K562 (cell line): ENCODE measurements around the gene PRM2. TPM values are rescaled to one million over a fixed set of nuclear protein-coding genes. Genes with fewer than 3 reads are reported as not detected.
A peak's percentile ranks its signal among the peaks of the same experiment; 100 is the strongest.

Experiments used
- ATAC-seq: fragments of 200-7000 bp; cut with Tn5 transposase; 3 replicates; pipeline ENCODE4 v1.9.1; 2020; ENCODE audit warnings: moderate library complexity
- BruUV-seq: library from RNA; stranded (reverse); fragments of 400-500 nt; replicated peaks from 2 replicates; lab custom pipeline; 2021; lab: Mats Ljungman, UMichigan
- CTCF ChIA-PET: fragments of 300-600 bp; formaldehyde crosslinking; extraction: SDS; loops from one replicate; lab custom pipeline; 2021; ENCODE audit warnings: low intra/inter-chr PET ratio; lab: Yijun Ruan, JAX
- POLR2A ChIA-PET: fragments of 300-600, 350-650 bp; sonication (Branson Sonifier 250); formaldehyde crosslinking; extraction: SDS; loops from one replicate; lab custom pipeline; 2021; ENCODE audit warnings: antibody characterized with exemption, inconsistent platforms; lab: Yijun Ruan, JAX
- DNase-seq, 4 experiments: peaks; one replicate each; pipeline versions ENCODE4 v3.0.0 to v3.0.0-alpha.2; 2011 to 2018; ENCODE audit warnings: low spot score in 3 of 4, mixed read lengths in 3 of 4; ENCODE audit errors: extremely low read depth in 1 of 4
- FAIRE-seq: peaks from 2 replicates; lab custom pipeline; 2011; peaks lifted over from hg19 to GRCh38; lab: Jason Lieb, UNC
- H2AFZ ChIP-seq: 2 replicates; pipeline ENCODE4 v1.6.0; 2011; ENCODE audit warnings: low read depth, low read length, control low read depth, inconsistent platforms
- H3K27ac ChIP-seq: fragments of 200-600 bp; 3 replicates; pipeline ENCODE4 v1.8.0; 2011; ENCODE audit warnings: low read depth, mild to moderate bottlenecking, control low read depth, inconsistent platforms, low read length, moderate library complexity, mixed read lengths; ENCODE audit errors: extremely low read depth
- H3K27me3 ChIP-seq, 2 experiments: fragments of 300-600 bp in 1 of 2; 2 replicates in 1 of 2; 3 replicates in 1 of 2; pipeline versions ENCODE4 v1.6.0 to v1.8.0; 2011; ENCODE audit warnings: inconsistent platforms in 2 of 2, low read length in 2 of 2, mild to moderate bottlenecking in 1 of 2, mixed read lengths in 1 of 2, moderate library complexity in 1 of 2; ENCODE audit not compliant: control insufficient read depth in 2 of 2, insufficient read depth in 2 of 2
- H3K36me3 ChIP-seq: fragments of 300-600 bp; 3 replicates; pipeline ENCODE4 v1.8.0; 2011; ENCODE audit warnings: mild to moderate bottlenecking, low read length, inconsistent platforms; ENCODE audit not compliant: control insufficient read depth, insufficient read depth
- H3K4me1 ChIP-seq, 2 experiments: fragments of 200-600 bp in 1 of 2; replicated peaks in 1 of 2; 2 replicates in 1 of 2; 3 replicates in 1 of 2; pipeline versions ENCODE4 v1.5.1 to v1.8.0; 2011; ENCODE audit warnings: inconsistent platforms in 2 of 2, low read length in 2 of 2, mild to moderate bottlenecking in 1 of 2, mixed read lengths in 1 of 2, moderate library complexity in 1 of 2; ENCODE audit not compliant: control insufficient read depth in 2 of 2, insufficient read depth in 2 of 2
- H3K4me2 ChIP-seq: 2 replicates; pipeline ENCODE4 v1.6.1; 2011; ENCODE audit warnings: low read length, control low read depth, inconsistent platforms, mixed read lengths; ENCODE audit not compliant: insufficient read depth
- H3K4me3 ChIP-seq: fragments of 200-600 bp; sonication (generic), shearing (Covaris generic); 2 replicates; pipeline ENCODE4 v1.5.1; 2016; ENCODE audit warnings: control low read depth, inconsistent platforms
- H3K79me2 ChIP-seq: fragments of 200-600 bp; 3 replicates; pipeline ENCODE4 v1.8.0; 2011; ENCODE audit warnings: low read length, inconsistent platforms; ENCODE audit not compliant: control insufficient read depth, insufficient read depth
- H3K9ac ChIP-seq, 2 experiments: 2 replicates each; pipeline versions ENCODE4 v1.6.0 to v1.6.1; 2011; ENCODE audit warnings: low read depth in 2 of 2, low read length in 2 of 2, control low read depth in 1 of 2, inconsistent platforms in 1 of 2, mild to moderate bottlenecking in 1 of 2, mixed read lengths in 1 of 2; ENCODE audit not compliant: insufficient read depth in 1 of 2
- H3K9me1 ChIP-seq: one replicate; pipeline ENCODE4 v1.6.0; 2011; ENCODE audit warnings: inconsistent platforms, mild to moderate bottlenecking, low read length, moderate library complexity; ENCODE audit not compliant: control insufficient read depth, insufficient read depth
- H3K9me3 ChIP-seq: replicated peaks from 2 replicates; pipeline ENCODE4 v1.5.1; 2011; ENCODE audit warnings: low read depth, low read length, inconsistent platforms; ENCODE audit not compliant: control insufficient read depth, insufficient read depth
- H4K20me1 ChIP-seq: replicated peaks from 2 replicates; pipeline ENCODE4 v1.6.1; 2011; ENCODE audit warnings: low read length, inconsistent platforms, mixed read lengths; ENCODE audit not compliant: control insufficient read depth, insufficient read depth
- CBX5 ChIP-seq: IDR thresholded peaks from 2 replicates; pipeline ENCODE4 v1.6.1; 2014; ENCODE audit warnings: low read depth, borderline replicate concordance
- FOXJ2 ChIP-seq: fragments of 200-800 bp; sonication (Bioruptor generic); IDR thresholded peaks from 2 replicates; pipeline ENCODE4 v1.6.1; 2016; ENCODE audit warnings: missing genetic modification characterization, missing compliant biosample characterization
- MYBL2 ChIP-seq, 2 experiments: fragments of 450-650 bp in 1 of 2; sonication (generic) in 1 of 2; formaldehyde crosslinking in 1 of 2; IDR thresholded peaks; 2 replicates each; pipeline versions ENCODE4 v1.6.1 to v1.8.1; 2017 to 2022; ENCODE audit warnings: borderline replicate concordance in 1 of 2, inconsistent platforms in 1 of 2, low read depth in 1 of 2, mild to moderate bottlenecking in 1 of 2, missing genetic modification reagents in 1 of 2, moderate library complexity in 1 of 2
- NEUROD1 ChIP-seq: fragments of 150-350 bp; IDR thresholded peaks from 2 replicates; pipeline ENCODE4 v1.6.1; 2014; ENCODE audit warnings: borderline replicate concordance, low read length, low read depth; ENCODE audit not compliant: partially characterized antibody
- SPI1 ChIP-seq: IDR thresholded peaks from 2 replicates; pipeline ENCODE4 v1.6.1; 2011; ENCODE audit warnings: low read depth, low read length, control low read depth, borderline replicate concordance
- WGBS: fragments of 100-300 bp; shearing (Covaris generic); methylation state at CpG from one replicate; pipeline ENCODE4 v1.1.6; 2016; ENCODE audit warnings: low coverage, mixed read lengths; ENCODE audit not compliant: insufficient coverage; ENCODE audit errors: missing lambda C conversion rate; 5-methylcytosine and 5-hydroxymethylcytosine counted together
- in situ Hi-C: fragments of 300-500 bp; cut with MboI; formaldehyde crosslinking; loops from 4 replicates; pipeline ENCODE4 v1.15.0; 2018; ENCODE audit warnings: inconsistent platforms, mixed read lengths
- intact Hi-C: fragments of 100-400 bp; cut with micrococcal nuclease; formaldehyde crosslinking; loops from 2 replicates; pipeline ENCODE4 v1.14.2; 2022
- polyA plus RNA-seq, 8 experiments: library from polyadenylated mRNA; depleted of rRNA in 4 of 8; stranded (reverse) in 5 of 8; unstranded in 3 of 8; fragments of >200 nt; fragmentation: Nextera tagmentation in 2 of 8; fragmentation: Illumina TruSeq in 1 of 8; extraction: Ambion mirVana in 2 of 8; extraction: Trizol in 1 of 8; gene quantifications; 2 replicates each; pipeline versions ENCODE4 v1.2.1 to v1.2.3, GENCODE V29; 2011 to 2014; ENCODE audit warnings: inconsistent platforms in 1 of 8, missing spikeins in 1 of 8
- total RNA-seq, 7 experiments: library from RNA; depleted of rRNA in 6 of 7; stranded (reverse); fragments of >200 nt in 6 of 7; fragmentation: Illumina TruSeq in 2 of 7; extraction: Trizol in 2 of 7; gene quantifications; 2 replicates each; pipeline versions ENCODE4 v1.2.1 to v1.2.3, GENCODE V29; 2011 to 2021; ENCODE audit warnings: low replicate concordance in 1 of 7
- TF ChIP-seq, protein P1 (sequence below): sonication (generic); formaldehyde crosslinking; IDR thresholded peaks from 2 replicates; pipeline ENCODE4 v1.8.1; 2023; ENCODE audit warnings: missing genetic modification reagents, mild to moderate bottlenecking, borderline replicate concordance
- TF ChIP-seq, protein P2 (sequence below): fragments of 250-450 bp; sonication (Bioruptor Pico); IDR thresholded peaks from 2 replicates; pipeline ENCODE4 v1.4.0; 2020; ENCODE audit warnings: borderline replicate concordance

The PRM2 gene
- total and polyA plus RNA-seq, 9 of the 15 experiments (the other 6 are each of a cell fraction or from before 2014, with no cell fraction given), result not detected

DNA sequence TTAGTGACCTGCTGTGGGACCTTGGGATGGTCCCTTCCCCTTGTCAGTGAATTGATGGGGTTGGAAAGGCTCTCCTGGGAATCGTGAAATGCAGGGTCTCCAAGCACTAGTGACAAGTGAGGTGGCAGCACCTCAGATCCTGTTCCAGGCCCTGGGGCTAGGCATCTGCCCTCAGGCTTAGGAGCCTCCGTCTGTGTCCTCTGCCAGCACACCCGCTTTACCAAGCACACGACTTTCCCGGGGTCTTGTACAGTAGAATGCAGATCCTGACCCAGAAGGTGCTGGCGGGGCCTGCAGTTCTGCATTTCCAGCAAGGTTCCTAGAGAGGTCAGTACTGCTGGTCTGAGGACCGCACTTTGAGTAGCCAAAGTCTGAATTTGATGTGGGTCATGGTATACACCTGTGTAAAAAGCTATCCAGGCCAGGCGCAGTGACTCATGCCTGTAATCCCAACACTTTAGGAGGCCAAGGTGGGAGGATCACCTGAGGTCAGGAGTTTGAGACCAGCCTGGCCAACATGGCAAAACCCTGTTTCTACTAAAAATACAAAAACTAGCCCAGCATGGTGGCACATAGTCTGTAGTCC lies 38.1 kb upstream of the PRM2 start:
- Histone ChIP-seq H3K79me2 (no peaks in the 10 kb centered on the region), H4K20me1 (no peaks in the 10 kb centered on the region), H3K9me1 (no peaks in the 10 kb centered on the region), H3K4me1 (peaks cover 11 to 17% of the 10 kb centered on the region in 2 experiments; a peak in 3 of 5 replicates), H3K9ac (peak overlapping the region in 1 of 2 experiments; percentile 45; a peak in 1 of 4 replicates), H2AFZ (no peak overlapping the region), H3K27ac (no peak overlapping the region), H3K9me3 (no peaks in the 10 kb centered on the region), H3K36me3 (no peaks in the 10 kb centered on the region), H3K4me3 (no peak overlapping the region), H3K4me2 (no peak overlapping the region), H3K27me3 (no peaks in the 10 kb centered on the region)
- intact Hi-C loops, result no loop called here
- BruUV-seq, result no TSS peak
- ChIA-PET POLR2A (interaction anchor here (1.0 kb wide), 1 partner anchor 58 kb away, joined by 4 read pairs; the partner anchor contains the start of gene SOCS1), CTCF (no interaction called here)
- in situ Hi-C loops, result no loop called here
- no peak for ATAC-seq
- TF ChIP-seq, protein P1, sequence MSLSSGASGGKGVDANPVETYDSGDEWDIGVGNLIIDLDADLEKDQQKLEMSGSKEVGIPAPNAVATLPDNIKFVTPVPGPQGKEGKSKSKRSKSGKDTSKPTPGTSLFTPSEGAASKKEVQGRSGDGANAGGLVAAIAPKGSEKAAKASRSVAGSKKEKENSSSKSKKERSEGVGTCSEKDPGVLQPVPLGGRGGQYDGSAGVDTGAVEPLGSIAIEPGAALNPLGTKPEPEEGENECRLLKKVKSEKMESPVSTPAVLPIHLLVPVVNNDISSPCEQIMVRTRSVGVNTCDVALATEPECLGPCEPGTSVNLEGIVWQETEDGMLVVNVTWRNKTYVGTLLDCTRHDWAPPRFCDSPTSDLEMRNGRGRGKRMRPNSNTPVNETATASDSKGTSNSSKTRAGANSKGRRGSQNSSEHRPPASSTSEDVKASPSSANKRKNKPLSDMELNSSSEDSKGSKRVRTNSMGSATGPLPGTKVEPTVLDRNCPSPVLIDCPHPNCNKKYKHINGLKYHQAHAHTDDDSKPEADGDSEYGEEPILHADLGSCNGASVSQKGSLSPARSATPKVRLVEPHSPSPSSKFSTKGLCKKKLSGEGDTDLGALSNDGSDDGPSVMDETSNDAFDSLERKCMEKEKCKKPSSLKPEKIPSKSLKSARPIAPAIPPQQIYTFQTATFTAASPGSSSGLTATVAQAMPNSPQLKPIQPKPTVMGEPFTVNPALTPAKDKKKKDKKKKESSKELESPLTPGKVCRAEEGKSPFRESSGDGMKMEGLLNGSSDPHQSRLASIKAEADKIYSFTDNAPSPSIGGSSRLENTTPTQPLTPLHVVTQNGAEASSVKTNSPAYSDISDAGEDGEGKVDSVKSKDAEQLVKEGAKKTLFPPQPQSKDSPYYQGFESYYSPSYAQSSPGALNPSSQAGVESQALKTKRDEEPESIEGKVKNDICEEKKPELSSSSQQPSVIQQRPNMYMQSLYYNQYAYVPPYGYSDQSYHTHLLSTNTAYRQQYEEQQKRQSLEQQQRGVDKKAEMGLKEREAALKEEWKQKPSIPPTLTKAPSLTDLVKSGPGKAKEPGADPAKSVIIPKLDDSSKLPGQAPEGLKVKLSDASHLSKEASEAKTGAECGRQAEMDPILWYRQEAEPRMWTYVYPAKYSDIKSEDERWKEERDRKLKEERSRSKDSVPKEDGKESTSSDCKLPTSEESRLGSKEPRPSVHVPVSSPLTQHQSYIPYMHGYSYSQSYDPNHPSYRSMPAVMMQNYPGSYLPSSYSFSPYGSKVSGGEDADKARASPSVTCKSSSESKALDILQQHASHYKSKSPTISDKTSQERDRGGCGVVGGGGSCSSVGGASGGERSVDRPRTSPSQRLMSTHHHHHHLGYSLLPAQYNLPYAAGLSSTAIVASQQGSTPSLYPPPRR (CRISPR knock-in tag), result no peak
- TF ChIP-seq NEUROD1 (no peak), MYBL2 (IDR thresholded peaks at IDR 0.05; ENCODE audit: low read depth) (no peak), MYBL2 (CRISPR knock-in tag; IDR thresholded peaks at IDR 0.05; ENCODE audit: borderline replicate concordance) (no peak), CBX5 (no peak), SPI1 (0 out of 2 replicates have a peak, but pooled peaks have one; percentile 17), FOXJ2 (tag) (no peak)
- TF ChIP-seq, protein P2, sequence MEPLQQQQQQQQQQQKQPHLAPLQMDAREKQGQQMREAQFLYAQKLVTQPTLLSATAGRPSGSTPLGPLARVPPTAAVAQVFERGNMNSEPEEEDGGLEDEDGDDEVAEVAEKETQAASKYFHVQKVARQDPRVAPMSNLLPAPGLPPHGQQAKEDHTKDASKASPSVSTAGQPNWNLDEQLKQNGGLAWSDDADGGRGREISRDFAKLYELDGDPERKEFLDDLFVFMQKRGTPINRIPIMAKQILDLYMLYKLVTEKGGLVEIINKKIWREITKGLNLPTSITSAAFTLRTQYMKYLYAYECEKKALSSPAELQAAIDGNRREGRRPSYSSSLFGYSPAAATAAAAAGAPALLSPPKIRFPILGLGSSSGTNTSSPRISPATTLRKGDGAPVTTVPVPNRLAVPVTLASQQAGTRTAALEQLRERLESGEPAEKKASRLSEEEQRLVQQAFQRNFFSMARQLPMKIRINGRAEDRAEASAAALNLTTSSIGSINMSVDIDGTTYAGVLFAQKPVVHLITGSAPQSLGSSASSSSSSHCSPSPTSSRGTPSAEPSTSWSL (CRISPR knock-in tag), result no peak
- peak; percentile 23 for FAIRE-seq
- 60% methylated on average over 8 of the region's 8 CpGs for WGBS
- no peak for DNase-seq
